CD4-positive, alpha-beta T cell treated with Interferon alpha-2 for 1 hour (primary cell): Measurements from ENCODE around the gene RNPEPL1.

Experiments
- DNase-seq, 2 donors: peaks; one replicate each; pipeline ENCODE4 v3.0.0-alpha.2; 2020 to 2022

RNPEPL1 gene

GRCh38 chr2:240593026-240593702 is 24.9 kb downstream of the RNPEPL1 start:
- DNase-seq: no peak

- no peak for DNase-seq
These were observed 25.6 kb downstream of the RNPEPL1 start for GRCh38 chr2:240593703-240594451.

- DNase-seq: no peak
These were observed 26.5 kb downstream of the RNPEPL1 start for GRCh38 chr2:240594511-240595380.

GRCh38 chr2:240595381-240596079 is 27.2 kb downstream of the RNPEPL1 start:
- DNase-seq: peak; percentile 30 to 47

- DNase-seq: no peak
These were observed 27.8 kb downstream of the RNPEPL1 start for GRCh38 chr2:240596080-240596460.

- DNase-seq: no peak
These were observed 28.2 kb downstream of the RNPEPL1 start for GRCh38 chr2:240596491-240596931.

- no peak for DNase-seq
These were observed 28.8 kb downstream of the RNPEPL1 start for GRCh38 chr2:240597054-240597418.

GRCh38 chr2:240597419-240598181 is 29.3 kb downstream of the RNPEPL1 start:
- no peak for DNase-seq

- DNase-seq: no peak
These were observed 30.1 kb downstream of the RNPEPL1 start for GRCh38 chr2:240598311-240598911.

GRCh38 chr2:240599141-240599583 is 30.9 kb downstream of the RNPEPL1 start:
- no peak for DNase-seq

- DNase-seq: peak in 1 of 2 donors; percentile 0
These were observed 32.2 kb downstream of the RNPEPL1 start for GRCh38 chr2:240600451-240600961.

- DNase-seq: no peak
These were observed 33.0 kb downstream of the RNPEPL1 start for GRCh38 chr2:240601061-240601830.

GRCh38 chr2:240601831-240602160 is 33.5 kb downstream of the RNPEPL1 start:
- DNase-seq: no peak

GRCh38 chr2:240602266-240603050 is 34.2 kb downstream of the RNPEPL1 start:
- no peak for DNase-seq

GRCh38 chr2:240603081-240603835 is 35.0 kb downstream of the RNPEPL1 start:
- DNase-seq: no peak

GRCh38 chr2:240603846-240604245 is 35.6 kb downstream of the RNPEPL1 start:
- DNase-seq: no peak

- peak in 1 of 2 donors; percentile 33 for DNase-seq
These were observed 36.1 kb downstream of the RNPEPL1 start for GRCh38 chr2:240604291-240604938.

- no peak for DNase-seq
These were observed 36.8 kb downstream of the RNPEPL1 start for GRCh38 chr2:240604939-240605716.
